SK-N-SH treated with all-trans-retinoic acid at 6 μM for 48 hours (cell line): Measurements from ENCODE around the gene NDRG2.

ENCODE experiments used
- ATAC-seq: fragments of 200-7000 bp; cut with Tn5 transposase; 3 replicates; pipeline ENCODE4 v1.9.1; 2020; ENCODE audit warnings: mild to moderate bottlenecking, moderate library complexity
- ARNTL ChIP-seq: fragments of 450-650 bp; formaldehyde crosslinking; IDR thresholded peaks from 2 replicates; pipeline ENCODE4 v1.5.0; 2020; ENCODE audit warnings: low read depth, mild to moderate bottlenecking, moderate library complexity, borderline replicate concordance
- BACH2 ChIP-seq: fragments of 250-450 bp; sonication (Bioruptor Pico); IDR thresholded peaks from 2 replicates; pipeline ENCODE4 v1.9.0; 2021; ENCODE audit warnings: mild to moderate bottlenecking, borderline replicate concordance
- CSDC2 ChIP-seq: fragments of 250-450 bp; sonication (Bioruptor Pico); IDR thresholded peaks from 2 replicates; pipeline ENCODE4 v1.5.0; 2020; ENCODE audit warnings: mild to moderate bottlenecking, moderate library complexity
- CSRNP3 ChIP-seq: fragments of 250-450 bp; sonication (Bioruptor Pico); IDR thresholded peaks from 2 replicates; pipeline ENCODE4 v1.5.1; 2021; ENCODE audit warnings: mild to moderate bottlenecking, moderate library complexity
- ESRRG ChIP-seq: fragments of 250-450 bp; sonication (Bioruptor Pico); IDR thresholded peaks from 2 replicates; pipeline ENCODE4 v1.6.1; 2021; ENCODE audit warnings: mild to moderate bottlenecking
- ISL1 ChIP-seq: fragments of 250-450 bp; sonication (Bioruptor Pico); IDR thresholded peaks from 2 replicates; pipeline ENCODE4 v2.1.2; 2022; ENCODE audit warnings: mild to moderate bottlenecking, moderate library complexity
- OSR1 ChIP-seq: fragments of 250-450 bp; sonication (Bioruptor Pico); IDR thresholded peaks from 2 replicates; pipeline ENCODE4 v1.8.0; 2022; ENCODE audit warnings: moderate library complexity, mild to moderate bottlenecking, inconsistent platforms
- PATZ1 ChIP-seq: fragments of 250-450 bp; sonication (Bioruptor Pico); IDR thresholded peaks from 2 replicates; pipeline ENCODE4 v1.8.0; 2020; ENCODE audit warnings: mild to moderate bottlenecking, moderate library complexity, borderline replicate concordance
- POU6F1 ChIP-seq: fragments of 250-450 bp; sonication (Bioruptor Pico); IDR thresholded peaks from 2 replicates; pipeline ENCODE4 v1.8.0; 2021; ENCODE audit warnings: low read depth, mild to moderate bottlenecking, moderate library complexity, borderline replicate concordance
- PPARA ChIP-seq: fragments of 250-450 bp; sonication (Bioruptor Pico); IDR thresholded peaks from 2 replicates; pipeline ENCODE4 v1.5.0; 2020; ENCODE audit warnings: mild to moderate bottlenecking, borderline replicate concordance
- RARB ChIP-seq: fragments of 250-450 bp; sonication (Bioruptor Pico); IDR thresholded peaks from 2 replicates; pipeline ENCODE4 v1.8.0; 2021; ENCODE audit warnings: mild to moderate bottlenecking, moderate library complexity
- SNAI2 ChIP-seq: fragments of 250-450 bp; sonication (Bioruptor Pico); IDR thresholded peaks from 2 replicates; pipeline ENCODE4 v1.5.0; 2020; ENCODE audit warnings: mild to moderate bottlenecking, moderate library complexity
- TCF4 ChIP-seq: fragments of 250-450 bp; sonication (Bioruptor Pico); IDR thresholded peaks from 2 replicates; pipeline ENCODE4 v1.8.0; 2021; ENCODE audit warnings: mild to moderate bottlenecking, moderate library complexity, borderline replicate concordance
- TOX ChIP-seq: fragments of 250-450 bp; sonication (Bioruptor Pico); IDR thresholded peaks from 2 replicates; pipeline ENCODE4 v1.8.0; 2021; ENCODE audit warnings: mild to moderate bottlenecking, moderate library complexity, borderline replicate concordance
- TSHZ2 ChIP-seq: fragments of 250-450 bp; sonication (Bioruptor Pico); IDR thresholded peaks from 2 replicates; pipeline ENCODE4 v1.5.0; 2020; ENCODE audit warnings: mild to moderate bottlenecking, moderate library complexity
- ZC3H10 ChIP-seq: fragments of 250-450 bp; sonication (Bioruptor Pico); IDR thresholded peaks from 2 replicates; pipeline ENCODE4 v1.5.1; 2021; ENCODE audit warnings: mild to moderate bottlenecking, moderate library complexity
- ZFP3 ChIP-seq: fragments of 250-450 bp; sonication (Bioruptor Pico); IDR thresholded peaks from 2 replicates; pipeline ENCODE4 v1.5.0; 2020; ENCODE audit warnings: mild to moderate bottlenecking, moderate library complexity
- ZFP30 ChIP-seq: fragments of 450-650 bp; formaldehyde crosslinking; IDR thresholded peaks from 2 replicates; pipeline ENCODE4 v1.5.0; 2022; ENCODE audit warnings: mild to moderate bottlenecking, moderate library complexity
- ZNF565 ChIP-seq: fragments of 450-650 bp; formaldehyde crosslinking; conservative IDR thresholded peaks from 2 replicates; pipeline ENCODE4 v1.5.0; 2020; ENCODE audit warnings: low read depth, mild to moderate bottlenecking, moderate library complexity
- ZNF70 ChIP-seq: fragments of 450-650 bp; formaldehyde crosslinking; IDR thresholded peaks from 2 replicates; pipeline ENCODE4 v1.5.0; 2020; ENCODE audit warnings: mild to moderate bottlenecking, moderate library complexity
- ZNF8 ChIP-seq: fragments of 450-650 bp; formaldehyde crosslinking; IDR thresholded peaks from 2 replicates; pipeline ENCODE4 v1.5.0; 2020; ENCODE audit warnings: mild to moderate bottlenecking, moderate library complexity
- TF ChIP-seq, protein P1 (sequence below): fragments of 250-450 bp; sonication (Bioruptor Pico); IDR thresholded peaks from 2 replicates; pipeline ENCODE4 v1.5.1; 2020; ENCODE audit warnings: low read depth, mild to moderate bottlenecking, moderate library complexity

Gene NDRG2

GRCh38 chr14:21043387-21043973 is 18.6 kb upstream of the NDRG2 start:
- TF ChIP-seq ZNF70 (CRISPR knock-in tag) (no peak), ISL1 (no peak), SNAI2 (CRISPR knock-in tag) (no peak), PPARA (no peak), PATZ1 (CRISPR knock-in tag) (no peak), TSHZ2 (no peak), BACH2 (no peak), ZFP3 (CRISPR knock-in tag) (no peak), ARNTL (no peak), TCF4 (CRISPR knock-in tag) (no peak), ZNF8 (no peak), CSDC2 (CRISPR knock-in tag) (no peak), POU6F1 (no peak), ZNF565 (CRISPR knock-in tag) (no peak)
- TF ChIP-seq, protein P1, sequence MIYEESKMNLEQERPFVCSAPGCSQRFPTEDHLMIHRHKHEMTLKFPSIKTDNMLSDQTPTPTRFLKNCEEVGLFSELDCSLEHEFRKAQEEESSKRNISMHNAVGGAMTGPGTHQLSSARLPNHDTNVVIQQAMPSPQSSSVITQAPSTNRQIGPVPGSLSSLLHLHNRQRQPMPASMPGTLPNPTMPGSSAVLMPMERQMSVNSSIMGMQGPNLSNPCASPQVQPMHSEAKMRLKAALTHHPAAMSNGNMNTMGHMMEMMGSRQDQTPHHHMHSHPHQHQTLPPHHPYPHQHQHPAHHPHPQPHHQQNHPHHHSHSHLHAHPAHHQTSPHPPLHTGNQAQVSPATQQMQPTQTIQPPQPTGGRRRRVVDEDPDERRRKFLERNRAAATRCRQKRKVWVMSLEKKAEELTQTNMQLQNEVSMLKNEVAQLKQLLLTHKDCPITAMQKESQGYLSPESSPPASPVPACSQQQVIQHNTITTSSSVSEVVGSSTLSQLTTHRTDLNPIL (CRISPR knock-in tag), result no peak
- ATAC-seq, result no peak

- TF ChIP-seq CSDC2 (CRISPR knock-in tag), result no peak
- no peak for TF ChIP-seq OSR1 (CRISPR knock-in tag)
- TF ChIP-seq TCF4 (CRISPR knock-in tag), result no peak
- no peak for TF ChIP-seq ESRRG (CRISPR knock-in tag)
- no peak for TF ChIP-seq ZNF565 (CRISPR knock-in tag)
- no peak for TF ChIP-seq ZNF8
- TF ChIP-seq RARB (CRISPR knock-in tag), result no peak
- TF ChIP-seq, protein P1 (CRISPR knock-in tag), result no peak
- TF ChIP-seq ZNF70 (CRISPR knock-in tag), result no peak
- no peak for TF ChIP-seq ZFP3 (CRISPR knock-in tag)
- TF ChIP-seq ZC3H10 (CRISPR knock-in tag), result no peak
- TF ChIP-seq TSHZ2, result no peak
- no peak for TF ChIP-seq TOX
- no peak for TF ChIP-seq ZFP30 (CRISPR knock-in tag)
- no peak for TF ChIP-seq ARNTL
- TF ChIP-seq ISL1, result no peak
- TF ChIP-seq SNAI2 (CRISPR knock-in tag), result no peak
- no peak for TF ChIP-seq CSRNP3 (CRISPR knock-in tag)
- no peak for ATAC-seq
These were observed 18.1 kb upstream of the NDRG2 start for GRCh38 chr14:21042918-21043317.
